Measurements from ENCODE around the gene MYOZ2.
A peak's percentile ranks its signal among the peaks of the same experiment; 100 is the strongest.

MYOZ2 gene

GRCh38 chr4:119135721-119136121, at the start of gene MYOZ2:
MYOZ2 (plus strand) TSS chr4:119135832; CDS start chr4:119136526, 694 bp downstream.
- no peak for TF ChIP-seq GATA2 (IDR thresholded peaks at IDR 0.05; ENCODE audit: low read depth, low read length)
- no peak for TF ChIP-seq GATA3 (IDR thresholded peaks at IDR 0.05; ENCODE audit: low read depth, low read length)

- no peak for TF ChIP-seq GATA3 (IDR thresholded peaks at IDR 0.05; ENCODE audit: low read depth, low read length)
- no peak for TF ChIP-seq GATA2 (IDR thresholded peaks at IDR 0.05; ENCODE audit: low read depth, low read length)
Measured at GRCh38 chr4:119087121-119087520, 48.5 kb upstream of the MYOZ2 start.

GRCh38 chr4:119087656-119088055, 48.0 kb upstream of the MYOZ2 start:
- no peak for TF ChIP-seq GATA2 (IDR thresholded peaks at IDR 0.05; ENCODE audit: low read depth, low read length)
- no peak for TF ChIP-seq GATA3 (IDR thresholded peaks at IDR 0.05; ENCODE audit: low read depth, low read length)

- TF ChIP-seq GATA3 (IDR thresholded peaks at IDR 0.05; ENCODE audit: low read depth, low read length) (no peak), GATA2 (IDR thresholded peaks at IDR 0.05; ENCODE audit: low read depth, low read length) (no peak)
Measured at GRCh38 chr4:119093042-119093827, 42.4 kb upstream of the MYOZ2 start.

GRCh38 chr4:119097282-119097900, 38.2 kb upstream of the MYOZ2 start:
- TF ChIP-seq GATA2 (IDR thresholded peaks at IDR 0.05; ENCODE audit: low read depth, low read length): no peak
- TF ChIP-seq GATA3 (IDR thresholded peaks at IDR 0.05; ENCODE audit: low read depth, low read length): no peak

- no peak for TF ChIP-seq GATA3 (IDR thresholded peaks at IDR 0.05; ENCODE audit: low read depth, low read length)
- no peak for TF ChIP-seq GATA2 (IDR thresholded peaks at IDR 0.05; ENCODE audit: low read depth, low read length)
Measured at GRCh38 chr4:119098306-119098705, 37.3 kb upstream of the MYOZ2 start.

GRCh38 chr4:119099227-119099810, 36.3 kb upstream of the MYOZ2 start:
- peak; percentile 63 for TF ChIP-seq GATA3 (IDR thresholded peaks at IDR 0.05; ENCODE audit: low read depth, low read length)
- peak; percentile 54; the same call in 1 of the 2 replicates for TF ChIP-seq GATA2 (IDR thresholded peaks at IDR 0.05; ENCODE audit: low read depth, low read length)

- TF ChIP-seq GATA2 (IDR thresholded peaks at IDR 0.05; ENCODE audit: low read depth, low read length) (no peak), GATA3 (IDR thresholded peaks at IDR 0.05; ENCODE audit: low read depth, low read length) (no peak)
Measured at GRCh38 chr4:119100655-119101054, 35.0 kb upstream of the MYOZ2 start.

GRCh38 chr4:119103263-119103662, 32.4 kb upstream of the MYOZ2 start:
- TF ChIP-seq GATA3 (IDR thresholded peaks at IDR 0.05; ENCODE audit: low read depth, low read length) (no peak), GATA2 (IDR thresholded peaks at IDR 0.05; ENCODE audit: low read depth, low read length) (no peak)

GRCh38 chr4:119104644-119105273, 30.9 kb upstream of the MYOZ2 start:
- no peak for TF ChIP-seq GATA3 (IDR thresholded peaks at IDR 0.05; ENCODE audit: low read depth, low read length)
- no peak for TF ChIP-seq GATA2 (IDR thresholded peaks at IDR 0.05; ENCODE audit: low read depth, low read length)

- TF ChIP-seq GATA3 (IDR thresholded peaks at IDR 0.05; ENCODE audit: low read depth, low read length) (no peak), GATA2 (IDR thresholded peaks at IDR 0.05; ENCODE audit: low read depth, low read length) (no peak)
Measured at GRCh38 chr4:119105605-119106004, 30.0 kb upstream of the MYOZ2 start.

GRCh38 chr4:119106036-119107000, 29.3 kb upstream of the MYOZ2 start:
- TF ChIP-seq GATA3 (IDR thresholded peaks at IDR 0.05; ENCODE audit: low read depth, low read length) (no peak), GATA2 (IDR thresholded peaks at IDR 0.05; ENCODE audit: low read depth, low read length) (no peak)

- TF ChIP-seq GATA2 (IDR thresholded peaks at IDR 0.05; ENCODE audit: low read depth, low read length) (no peak), GATA3 (IDR thresholded peaks at IDR 0.05; ENCODE audit: low read depth, low read length) (no peak)
Measured at GRCh38 chr4:119110121-119110520, 25.5 kb upstream of the MYOZ2 start.

Data from SH-SY5Y (cell line).